T-helper 22 cell (primary cell): ENCODE measurements around the gene AKAP13.

Experiments
- DNase-seq: peaks from one replicate; pipeline ENCODE4 v3.0.0-alpha.2; 2020; ENCODE audit warnings: low read depth

The AKAP13 gene

GRCh38 chr15:85598718-85599398 lies 218.5 kb downstream of the AKAP13 start:
- no peak for DNase-seq

GRCh38 chr15:85600001-85600400 lies 219.6 kb downstream of the AKAP13 start:
- no peak for DNase-seq

GRCh38 chr15:85603160-85603559 lies 222.8 kb downstream of the AKAP13 start:
- DNase-seq = no peak

GRCh38 chr15:85603703-85604102 lies 223.3 kb downstream of the AKAP13 start:
- no peak for DNase-seq

- DNase-seq = no peak
These were observed 223.8 kb downstream of the AKAP13 start for GRCh38 chr15:85604194-85604593.

GRCh38 chr15:85606738-85607137 lies 226.3 kb downstream of the AKAP13 start:
- no peak for DNase-seq

GRCh38 chr15:85607141-85607806 lies 226.9 kb downstream of the AKAP13 start:
- no peak for DNase-seq

- DNase-seq = no peak
These were observed 227.4 kb downstream of the AKAP13 start for GRCh38 chr15:85607842-85608241.

- no peak for DNase-seq
These were observed 229.1 kb downstream of the AKAP13 start for GRCh38 chr15:85609492-85609891.

- no peak for DNase-seq
These were observed 231.0 kb downstream of the AKAP13 start for GRCh38 chr15:85611361-85611760.

- DNase-seq = no peak
These were observed 233.7 kb downstream of the AKAP13 start for GRCh38 chr15:85614059-85614458.

GRCh38 chr15:85615930-85616329 lies 235.5 kb downstream of the AKAP13 start:
- no peak for DNase-seq

GRCh38 chr15:85616549-85617110 lies 236.2 kb downstream of the AKAP13 start:
- DNase-seq = no peak

- DNase-seq = no peak
These were observed 237.8 kb downstream of the AKAP13 start for GRCh38 chr15:85618228-85618505.

- peak; percentile 58 for DNase-seq
These were observed 238.6 kb downstream of the AKAP13 start for GRCh38 chr15:85618956-85619491.

GRCh38 chr15:85619992-85620689 lies 239.7 kb downstream of the AKAP13 start:
- DNase-seq = no peak

- DNase-seq = no peak
These were observed 240.3 kb downstream of the AKAP13 start for GRCh38 chr15:85620690-85621049.

- DNase-seq = no peak
These were observed 240.7 kb downstream of the AKAP13 start for GRCh38 chr15:85621094-85621493.

GRCh38 chr15:85622221-85622831 lies 241.9 kb downstream of the AKAP13 start:
- no peak for DNase-seq

GRCh38 chr15:85623315-85624049 lies 243.1 kb downstream of the AKAP13 start:
- DNase-seq = no peak

- DNase-seq = no peak
These were observed 243.9 kb downstream of the AKAP13 start for GRCh38 chr15:85624291-85624801.
